NAMALWA (cell line): Measurements from ENCODE around the gene STK33.

ENCODE experiments used
- DNase-seq: peaks from one replicate; pipeline ENCODE4 v3.0.0-alpha.2; 2015; ENCODE audit warnings: low spot score

Gene STK33

DNA sequence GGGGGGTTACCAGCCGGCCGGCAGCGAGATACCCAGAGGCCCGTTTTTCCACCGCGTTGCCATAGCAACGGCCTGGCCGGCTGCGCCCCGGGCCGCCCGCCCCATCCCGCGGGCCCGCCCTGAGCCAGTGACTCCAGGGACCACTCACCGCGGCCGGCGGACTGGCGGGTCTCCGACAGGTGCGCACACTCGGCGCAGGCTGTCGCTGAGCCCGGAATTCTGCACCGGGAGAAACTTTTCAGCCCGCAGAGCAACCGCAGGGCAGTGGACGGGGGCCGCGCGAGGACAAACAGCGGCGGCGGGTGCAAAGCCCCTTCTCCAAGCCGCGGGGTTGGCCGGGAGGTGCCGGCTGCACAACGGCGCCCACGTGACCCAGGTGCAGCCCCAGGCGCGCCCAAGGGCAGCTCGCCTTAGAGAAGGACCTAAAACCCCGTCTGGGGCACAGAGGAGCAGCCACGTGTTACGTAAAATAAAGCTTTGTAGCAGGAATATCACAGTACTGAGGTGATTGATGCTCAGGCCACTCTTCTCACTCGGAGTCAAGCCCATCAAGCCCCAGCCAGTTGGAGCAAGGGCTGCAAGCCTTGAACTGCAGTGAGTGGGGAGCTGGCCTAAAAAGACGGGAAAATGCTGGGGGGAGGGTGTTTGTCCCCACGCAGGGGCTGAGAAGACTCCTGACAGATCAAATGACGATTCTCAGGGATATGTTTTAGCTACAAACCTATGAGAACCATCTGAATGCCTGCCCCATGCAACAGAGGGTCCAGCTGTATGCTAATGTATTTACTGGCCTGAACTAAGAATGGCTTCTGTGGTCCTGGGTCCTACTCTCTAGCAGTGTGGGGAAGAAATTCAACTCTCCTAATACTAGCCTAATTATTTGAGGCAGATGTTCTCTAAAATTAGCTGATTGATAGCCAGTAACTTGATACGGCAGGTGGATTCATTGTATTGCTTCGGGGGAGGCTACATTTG is at the start of gene STK33:
TSS of gene STK33 (minus strand) at position 294 of the 975 bp plus-strand sequence. CDS start 119,323 bp downstream, outside the sequence.
- peak; percentile 53 for DNase-seq

DNA sequence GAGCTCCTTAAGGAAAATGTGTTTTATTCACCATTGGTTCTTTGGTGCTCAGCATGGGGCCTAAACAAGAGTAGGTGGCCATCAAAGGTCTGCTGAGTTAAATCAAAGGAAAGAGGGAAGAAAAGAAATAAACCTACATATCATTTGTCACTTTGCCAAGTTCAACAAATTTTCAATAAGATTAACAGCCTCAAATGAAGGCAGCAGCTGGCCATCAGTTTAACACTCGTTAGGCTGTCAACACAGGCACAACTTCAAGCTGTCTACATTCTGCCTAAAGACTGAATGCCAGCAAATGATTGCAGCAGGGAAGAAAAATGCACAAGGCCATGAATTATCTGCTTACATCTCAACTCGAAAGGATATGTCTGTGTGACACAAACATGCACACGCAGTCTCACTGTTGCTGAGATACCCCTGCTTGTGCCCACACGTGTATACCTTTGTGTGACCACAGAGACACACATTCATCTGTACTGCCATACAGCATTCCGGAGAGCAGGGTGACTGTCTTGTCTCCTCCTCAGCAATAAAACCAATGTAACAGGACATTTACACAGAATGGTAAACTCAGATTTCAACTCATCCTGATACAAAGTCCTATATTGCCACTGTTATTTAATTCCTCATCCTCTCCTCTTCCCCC is 48.3 kb upstream of the STK33 start:
- no peak for DNase-seq

DNA sequence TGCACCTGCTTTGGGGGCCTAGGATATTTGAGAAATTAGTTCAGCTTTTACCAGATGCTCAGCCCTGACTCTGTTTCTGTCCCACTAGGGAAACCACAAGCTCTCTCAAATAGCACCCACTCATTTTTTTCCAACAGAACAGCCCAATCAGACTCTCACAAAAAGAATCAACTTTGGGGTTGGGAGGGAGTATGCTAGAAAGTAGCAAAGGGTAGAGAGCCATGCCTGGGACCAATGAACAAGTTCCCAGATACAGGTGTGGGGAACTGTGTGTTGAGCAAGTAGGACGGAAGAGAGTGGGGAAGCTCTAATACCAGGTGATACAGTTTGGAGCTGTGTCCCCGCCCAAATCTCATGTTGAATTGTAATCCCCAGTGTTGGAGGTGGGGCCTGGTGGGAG is 47.3 kb upstream of the STK33 start:
- no peak for DNase-seq

DNA sequence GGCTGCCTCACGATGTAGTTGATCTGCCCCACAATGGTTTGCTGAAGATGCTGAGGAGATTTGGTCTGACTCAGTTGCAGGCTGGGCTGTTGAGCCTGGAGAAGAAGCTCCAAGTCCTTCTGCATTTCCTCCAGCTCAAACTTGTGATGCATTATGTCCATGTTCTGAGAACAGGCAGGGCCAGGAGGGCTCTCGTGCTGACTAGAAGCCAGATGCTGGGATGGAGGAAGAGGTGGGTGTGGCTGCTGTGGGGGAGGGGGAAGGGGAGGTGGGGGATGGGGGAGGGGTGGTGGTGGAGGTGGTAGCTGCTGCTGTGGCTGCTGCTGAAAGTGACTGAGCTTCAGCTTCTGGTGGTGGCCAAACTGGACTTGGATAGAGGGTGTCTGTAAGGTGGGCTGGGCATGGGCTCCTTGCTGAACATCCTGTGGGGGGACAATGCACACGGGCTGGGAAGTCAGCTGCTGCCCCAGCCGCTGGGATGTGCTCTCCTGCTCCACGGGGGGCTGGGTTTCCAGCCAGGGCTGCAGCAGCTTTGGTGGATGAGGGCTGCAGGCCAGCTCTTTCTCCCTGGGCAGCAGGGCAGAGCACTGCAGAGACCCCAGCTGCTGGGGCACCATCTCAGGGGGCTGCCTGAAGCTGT is 46.4 kb upstream of the STK33 start:
- no peak for DNase-seq

DNA sequence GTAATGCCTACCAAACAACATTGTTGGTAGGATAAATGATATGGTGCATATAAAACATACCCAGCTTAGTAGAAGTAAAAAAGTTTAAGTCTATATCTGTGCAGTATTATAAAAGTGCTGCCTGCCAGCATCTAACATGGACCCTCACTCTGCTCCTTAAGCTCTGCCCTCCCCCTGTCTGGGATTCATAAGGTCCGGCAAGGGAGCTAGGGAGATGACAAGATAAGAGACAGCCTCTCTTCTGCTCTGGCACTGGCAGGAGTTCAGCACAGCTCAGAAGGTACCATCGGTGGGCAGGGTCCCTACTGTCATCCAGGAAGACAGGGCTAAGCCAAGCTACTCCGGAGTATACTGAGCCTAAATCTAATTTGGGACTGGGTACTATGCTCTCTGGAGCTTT is 45.6 kb upstream of the STK33 start:
- DNase-seq: no peak

DNA sequence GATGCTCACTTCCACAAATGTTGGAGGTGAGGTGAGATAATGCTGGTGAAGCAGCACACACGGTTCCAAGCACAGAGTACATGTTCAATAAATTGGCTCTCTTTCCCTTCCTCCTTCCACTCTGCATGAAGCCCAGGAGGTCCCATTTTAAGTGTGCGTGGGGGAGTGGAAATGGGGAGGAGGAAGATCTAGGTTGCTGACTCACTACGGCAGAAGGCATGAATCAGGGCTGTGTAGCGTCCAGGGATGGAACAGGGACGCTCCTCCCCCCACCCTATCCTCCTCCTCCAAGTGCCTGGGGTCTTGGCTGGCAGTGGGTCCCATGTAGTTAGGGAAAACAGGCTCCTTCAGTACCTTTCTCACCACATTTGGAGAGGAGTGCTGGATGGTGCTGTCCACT is 44.3 kb upstream of the STK33 start:
- DNase-seq: no peak

DNA sequence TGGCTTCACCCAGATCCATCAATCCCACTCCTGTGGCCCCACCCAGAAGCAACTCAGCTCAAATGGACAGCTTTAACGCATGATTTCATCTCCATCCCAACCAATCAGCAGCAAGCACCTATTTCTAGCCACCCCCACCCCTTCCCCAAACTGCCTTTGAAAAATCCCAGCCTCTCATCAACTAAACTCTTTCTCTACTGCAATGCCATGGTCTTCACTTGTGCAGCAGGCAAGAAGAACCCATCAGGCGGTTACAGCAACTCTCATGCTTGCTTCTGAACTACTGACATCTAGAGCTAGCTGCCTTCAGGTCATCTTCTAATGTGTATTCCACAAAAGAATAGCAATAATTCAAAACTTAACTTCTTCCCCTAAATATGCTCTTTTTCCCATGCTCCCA is 42.1 kb upstream of the STK33 start:
- DNase-seq: no peak

DNA sequence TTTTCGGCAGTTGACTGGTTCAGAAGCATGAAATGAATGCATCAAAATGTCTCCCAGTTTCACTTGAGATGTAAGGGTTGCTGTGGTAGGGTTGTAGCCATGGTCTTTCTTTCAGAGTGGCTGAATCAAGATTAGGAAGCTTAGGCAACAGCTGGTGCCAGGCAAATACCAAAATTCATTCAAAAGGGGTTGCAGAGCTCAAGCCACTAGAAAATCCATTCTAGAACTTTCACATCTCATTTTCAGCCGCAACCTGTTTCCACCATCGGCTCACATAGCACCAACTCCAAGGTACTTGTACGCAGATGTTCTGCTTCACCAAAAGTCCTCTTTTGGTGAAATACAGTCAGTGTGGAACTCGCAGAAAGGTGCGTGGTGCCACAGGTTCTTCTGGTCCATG is 40.5 kb upstream of the STK33 start:
- no peak for DNase-seq

DNA sequence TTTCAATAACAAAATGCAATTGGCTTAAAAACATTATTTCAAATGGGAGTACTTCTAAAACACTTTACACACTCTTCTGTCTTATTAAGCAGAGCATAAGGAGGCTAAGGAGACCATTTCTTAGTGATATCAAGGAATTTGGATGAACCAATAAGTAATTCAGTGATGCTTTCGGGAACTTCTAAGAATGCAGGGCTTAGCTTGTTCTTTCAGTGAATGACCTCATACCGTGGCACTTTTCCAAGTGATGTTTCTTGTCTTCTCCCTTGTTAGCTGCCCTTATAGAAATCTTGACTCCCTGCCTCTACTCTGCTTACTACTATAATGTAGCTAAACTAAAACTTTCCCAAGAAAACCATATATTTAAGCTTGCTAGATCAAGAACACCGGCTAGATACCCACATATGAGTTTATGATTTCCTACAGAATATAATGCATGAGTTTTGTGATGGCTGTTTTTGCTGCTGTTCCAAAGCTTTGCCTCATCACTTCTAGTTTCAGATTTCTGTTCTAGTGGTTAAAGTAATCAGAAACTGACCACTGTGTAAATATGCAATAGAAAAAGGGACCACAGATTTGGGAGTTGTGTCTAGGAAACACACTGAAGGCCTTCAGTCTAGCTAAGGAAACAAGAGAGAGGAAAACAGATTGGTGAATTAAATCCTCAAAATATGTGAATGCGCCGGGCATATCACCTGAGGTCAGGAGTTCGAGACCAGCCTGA is 37.5 kb upstream of the STK33 start:
- no peak for DNase-seq

DNA sequence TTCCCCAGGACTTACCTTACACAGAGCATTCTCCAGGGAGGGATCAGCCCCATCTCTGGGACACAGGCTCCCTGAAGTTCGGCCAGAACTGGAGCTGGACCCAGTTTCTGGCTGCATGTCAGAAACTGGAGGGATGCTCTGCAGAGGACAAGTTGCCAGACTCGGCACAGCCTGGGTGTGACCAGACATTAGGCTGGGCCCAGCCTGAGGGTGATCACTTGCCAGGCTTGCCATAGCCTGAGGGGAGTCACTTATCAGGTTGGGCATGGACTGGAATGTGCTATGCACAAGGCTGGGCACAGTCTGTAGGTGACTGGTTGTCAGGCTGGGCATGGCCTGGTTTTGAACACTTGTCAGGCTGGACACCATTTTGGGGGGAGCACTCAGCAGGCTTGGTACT is 30.7 kb upstream of the STK33 start:
- DNase-seq: no peak

DNA sequence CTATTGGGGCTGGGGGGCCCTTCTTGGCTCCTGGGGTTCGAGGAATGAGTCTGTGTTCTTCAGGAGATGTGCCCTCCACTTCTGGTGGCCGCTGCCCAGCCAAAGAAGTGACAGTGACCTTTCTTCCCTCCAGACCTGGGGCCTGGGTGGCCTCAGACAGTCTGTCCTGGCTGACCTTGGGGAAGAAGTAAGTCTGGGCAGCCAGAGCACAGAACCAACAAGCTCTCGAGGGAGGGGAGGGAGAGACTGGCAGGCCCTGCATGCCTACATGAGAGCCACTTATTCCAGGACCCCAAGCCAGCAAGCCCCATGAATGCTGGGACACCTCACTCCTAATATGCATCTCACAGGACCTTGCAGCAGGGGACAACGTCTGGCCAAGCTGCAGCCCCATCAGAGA is 27.1 kb upstream of the STK33 start:
- DNase-seq: no peak

DNA sequence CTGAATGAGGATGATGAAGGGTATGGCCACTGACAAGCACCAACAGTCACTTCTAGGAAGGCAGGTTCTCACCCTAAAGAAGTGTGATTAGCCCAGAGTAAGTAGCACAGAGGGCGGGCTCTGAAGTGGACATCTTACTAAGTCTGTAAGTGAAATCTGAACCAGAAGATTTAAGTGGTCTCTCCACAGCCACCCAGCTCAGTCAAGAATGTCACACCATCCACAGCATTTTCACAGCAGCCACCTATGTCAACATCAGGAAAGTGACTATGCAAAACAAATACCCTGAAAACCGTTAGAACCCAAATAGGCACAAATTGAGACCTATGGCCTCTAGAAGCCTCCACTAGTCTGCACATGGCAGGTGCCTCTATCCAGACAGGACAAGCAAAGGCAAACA is 23.0 kb upstream of the STK33 start:
- DNase-seq: no peak

DNA sequence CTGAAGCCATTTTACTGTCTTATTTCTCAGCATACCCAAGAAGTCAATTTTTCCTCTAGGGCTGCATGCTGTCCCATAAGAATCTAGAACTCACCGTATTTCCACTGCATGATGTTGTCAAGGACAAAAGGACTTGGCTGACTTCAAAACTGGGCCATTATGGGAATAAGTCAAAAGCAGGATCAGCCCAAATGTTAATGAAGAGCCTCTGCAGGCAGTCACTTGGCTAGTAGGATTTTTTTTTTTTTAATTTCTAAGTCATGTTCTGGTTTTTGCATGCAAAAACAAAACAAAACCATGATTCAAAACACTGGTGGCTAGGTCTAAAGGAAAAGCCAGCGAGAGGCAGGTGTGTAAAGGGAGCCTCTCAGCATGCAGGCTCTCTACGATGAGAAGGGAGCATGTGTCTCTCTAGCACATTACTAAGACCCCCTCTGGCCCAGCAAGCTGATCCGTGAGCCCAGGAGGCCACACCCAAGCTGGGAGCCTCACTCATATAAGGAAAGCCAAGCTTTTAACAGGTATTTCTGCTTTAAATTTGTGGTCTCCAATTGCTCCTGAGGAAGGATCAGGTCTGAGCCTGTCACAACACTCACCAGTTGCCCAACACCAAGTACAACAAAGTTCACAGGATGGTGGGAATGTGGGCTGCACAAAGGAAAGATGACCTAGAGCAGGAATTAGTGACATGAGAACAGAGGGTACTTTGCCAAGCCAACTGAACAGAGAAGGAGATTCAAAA is 21.4 kb upstream of the STK33 start:
- no peak for DNase-seq

DNA sequence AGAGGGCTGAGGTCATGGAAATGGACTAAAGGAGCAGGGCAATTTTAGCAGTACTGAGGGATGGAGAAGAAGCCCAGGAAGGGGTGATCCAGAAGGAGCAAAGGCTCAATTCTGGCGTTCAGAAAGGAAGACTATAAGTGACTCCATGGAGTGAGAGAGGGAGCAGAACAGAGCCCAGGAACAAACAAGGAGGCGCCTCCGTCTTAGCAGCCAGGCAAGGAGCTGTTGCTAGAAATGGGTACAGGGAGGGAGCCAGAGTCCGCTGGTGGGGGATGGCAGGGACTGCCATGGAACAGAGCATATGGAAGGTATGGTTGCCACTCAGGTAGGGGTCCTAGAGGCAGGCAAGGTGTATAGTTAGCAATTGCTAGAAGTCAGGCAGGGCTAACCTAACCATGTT is 20.5 kb upstream of the STK33 start:
- no peak for DNase-seq

DNA sequence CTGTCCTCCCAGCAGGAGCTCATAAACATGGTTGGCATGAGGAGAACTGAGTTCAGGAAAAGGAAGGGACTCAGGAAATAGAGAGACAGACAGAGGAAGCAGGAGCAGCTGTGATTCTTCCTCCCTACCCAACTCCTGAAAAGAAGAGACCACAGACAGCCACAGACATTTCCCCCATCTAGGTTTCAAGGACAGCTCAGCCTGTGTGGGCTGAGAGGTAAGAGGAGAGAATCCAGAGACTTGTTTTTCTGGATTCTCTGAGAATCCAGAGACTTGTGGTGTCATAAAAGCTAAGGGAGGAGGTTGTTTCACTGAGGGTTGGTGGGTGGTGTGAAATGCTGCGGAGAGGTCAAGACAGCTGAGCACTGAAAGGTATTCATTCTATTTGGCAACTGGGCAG is 19.0 kb upstream of the STK33 start:
- no peak for DNase-seq

DNA sequence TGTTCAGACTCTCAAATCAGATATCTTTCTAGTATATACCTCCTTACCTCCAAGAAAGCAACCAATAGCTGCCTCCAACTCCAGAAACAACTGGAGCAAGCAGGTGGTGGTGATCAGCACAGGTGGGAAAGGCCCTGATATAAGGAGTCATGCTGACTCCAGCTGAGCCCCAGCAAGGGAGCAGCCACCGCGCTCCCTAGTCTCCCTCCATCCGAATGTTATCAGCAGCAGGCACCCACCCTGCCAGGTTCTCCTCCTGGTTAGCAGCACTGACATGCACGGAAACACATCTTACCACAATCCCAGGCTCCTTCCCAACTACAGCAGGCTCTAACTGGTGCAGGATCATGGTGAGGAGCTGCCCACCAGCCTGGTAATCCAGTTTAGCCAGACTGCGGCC is 18.5 kb upstream of the STK33 start:
- DNase-seq: no peak

DNA sequence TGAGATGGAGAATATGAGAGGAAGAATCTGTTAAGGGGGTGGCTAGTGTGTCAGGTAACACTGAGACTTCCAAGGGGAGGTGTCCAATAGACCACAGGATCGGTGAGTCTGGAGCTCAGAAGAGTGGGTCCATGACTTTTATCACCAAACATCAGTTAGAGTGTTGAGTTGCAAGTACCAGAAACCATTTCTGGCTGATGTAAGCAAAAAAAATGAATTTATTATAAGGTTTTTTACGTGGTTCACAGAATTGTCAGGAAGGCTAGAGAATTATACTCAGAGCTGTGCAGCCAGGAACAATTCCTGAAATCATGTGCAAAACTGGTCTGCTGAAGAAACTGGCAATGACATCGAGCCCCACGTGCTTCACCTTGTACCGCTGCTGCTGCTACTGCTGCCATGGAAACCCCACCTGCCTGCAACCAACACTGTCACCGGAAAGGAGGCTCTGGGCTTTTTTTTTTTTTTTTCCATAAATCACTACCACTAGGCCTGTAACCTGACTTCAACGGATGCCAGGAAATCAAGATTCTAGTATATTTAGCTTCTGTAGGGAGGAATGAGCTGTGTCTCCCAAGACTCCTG is 16.6 kb upstream of the STK33 start:
- no peak for DNase-seq

DNA sequence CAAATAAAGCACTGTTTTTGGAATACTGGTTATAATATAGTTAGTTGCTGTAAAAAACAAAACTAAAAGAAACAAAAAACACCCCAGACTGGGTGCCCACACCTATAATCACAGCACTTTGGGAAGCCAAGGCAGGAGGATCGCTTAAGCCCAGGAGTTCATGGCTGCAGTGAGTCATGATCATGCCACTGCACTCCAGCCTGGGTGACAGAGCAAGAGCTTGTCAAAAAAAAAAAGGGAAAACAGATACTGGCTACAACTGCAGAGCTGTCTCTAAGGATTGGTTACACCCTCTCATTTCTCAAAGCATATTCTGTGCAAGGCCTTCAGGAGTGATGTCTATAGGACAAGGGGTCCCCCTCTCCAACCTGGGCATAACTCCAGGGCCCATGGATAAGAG is 14.6 kb upstream of the STK33 start:
- no peak for DNase-seq

DNA sequence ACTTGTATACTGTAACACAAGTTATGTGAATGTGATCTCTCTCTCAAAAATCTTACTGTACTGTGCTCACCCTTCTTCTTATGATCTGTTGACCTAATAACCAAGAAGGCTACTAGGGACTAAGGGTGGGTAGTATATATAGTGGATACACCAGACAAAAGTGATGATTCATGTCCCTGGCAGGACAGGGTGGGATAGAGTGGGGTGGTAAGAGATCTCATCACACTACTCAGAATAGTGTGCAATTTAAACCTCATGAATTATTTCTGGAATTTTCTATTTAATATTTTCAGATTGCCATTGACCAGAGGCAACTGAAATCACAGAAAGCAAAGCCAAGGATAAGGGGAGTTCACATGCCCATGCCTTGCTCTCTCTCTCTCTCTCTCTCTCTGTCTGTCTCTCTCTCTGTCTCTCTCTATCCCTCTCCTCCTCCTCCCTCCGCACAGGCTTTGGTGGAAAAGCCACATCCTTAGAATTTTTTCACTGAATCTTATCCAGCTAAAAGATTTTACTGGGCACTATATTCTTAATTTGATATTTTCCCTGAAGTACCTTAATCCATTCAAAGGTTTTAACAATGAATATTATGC is 12.0 kb upstream of the STK33 start:
- no peak for DNase-seq

DNA sequence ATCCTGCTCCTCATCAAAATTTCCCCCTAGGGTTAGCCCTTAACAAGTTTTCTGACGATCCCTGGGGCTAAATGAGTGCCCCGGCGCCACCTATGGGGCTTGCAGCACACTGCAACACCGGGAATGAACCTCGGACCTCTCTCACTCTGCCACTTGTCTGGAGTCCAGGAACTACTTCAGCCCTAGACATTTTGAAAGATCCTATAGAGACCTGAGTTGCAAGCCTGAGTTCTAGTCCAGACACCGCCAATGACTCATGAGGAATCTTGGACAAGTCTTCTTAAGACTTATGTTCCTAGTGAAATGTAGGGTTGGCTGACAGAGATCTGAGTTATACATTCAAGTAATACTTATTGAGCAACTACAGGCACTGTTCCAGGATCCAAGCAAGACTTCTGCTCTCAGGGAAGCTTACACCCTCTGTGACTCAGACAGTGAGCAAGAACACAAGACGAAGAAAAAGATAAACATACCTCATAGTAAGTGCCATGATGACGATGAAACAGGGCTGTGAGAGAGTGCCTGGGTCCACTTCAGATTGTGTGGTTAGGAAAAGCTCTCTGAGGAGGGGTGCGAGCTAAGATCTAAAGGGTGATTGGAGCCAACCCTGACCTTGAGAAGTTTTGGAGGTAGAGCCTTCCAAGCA is 10.2 kb upstream of the STK33 start:
- peak; percentile 73 for DNase-seq
